Breast epithelium (tissue), 4 donors: ENCODE results near the gene LEFTY2. TPM values are rescaled to one million over a fixed set of nuclear protein-coding genes. Genes with fewer than 3 reads are reported as not detected.
A peak's percentile ranks its signal among the peaks of the same experiment; 100 is the strongest.
"Not testable (repeated sequence)": the region's sequence is repeated elsewhere in the genome, so short reads cannot be mapped to it uniquely, and the experiment has no call there.

Experiments used
- DNase-seq, 2 donors: peaks; one replicate each; pipeline ENCODE4 v3.0.0-alpha.2; 2019; ENCODE audit warnings: low spot score in 2 of 2
- H3K27ac ChIP-seq, 2 donors: fragments of 200-600 bp; sonication (generic) in 1 of 2; one replicate each; pipeline ENCODE4 v1.5.1; 2016 to 2019; ENCODE audit warnings: mild to moderate bottlenecking in 1 of 2
- H3K27me3 ChIP-seq, 2 donors: fragments of 200-600 bp; sonication (generic) in 1 of 2; one replicate each; pipeline versions ENCODE4 v1.5.1 to v1.6.0; 2017 to 2019; ENCODE audit warnings: control low read depth in 1 of 2, mild to moderate bottlenecking in 1 of 2
- H3K36me3 ChIP-seq: fragments of 200-600 bp; one replicate; pipeline ENCODE4 v1.5.1; 2019
- H3K4me1 ChIP-seq, 2 donors: fragments of 200-600 bp; sonication (generic); one replicate each; pipeline ENCODE4 v1.5.1; 2016 to 2019; ENCODE audit warnings: control low read depth in 1 of 2
- H3K4me3 ChIP-seq, 3 donors: fragments of 200-600 bp; sonication (generic); 1 replicate in 2 of 3; 2 replicates in 1 of 3; pipeline ENCODE4 v1.5.1; 2016 to 2019; ENCODE audit warnings: mild to moderate bottlenecking in 3 of 3, moderate library complexity in 2 of 3
- H3K9me3 ChIP-seq, 2 donors: fragments of 200-600 bp; sonication (generic) in 1 of 2; one replicate each; pipeline ENCODE4 v1.5.1; 2016 to 2019; ENCODE audit warnings: control low read depth in 1 of 2
- CTCF ChIP-seq, 3 donors: fragments of 450-650 bp; IDR thresholded peaks; one replicate each; pipeline ENCODE4 v1.5.1; 2016 to 2017; ENCODE audit warnings: antibody characterized with exemption in 3 of 3, mild to moderate bottlenecking in 3 of 3, moderate library complexity in 3 of 3
- POLR2A ChIP-seq: fragments of 450-650 bp; IDR thresholded peaks from one replicate; pipeline ENCODE4 v1.6.1; 2016; ENCODE audit warnings: antibody characterized with exemption, mild to moderate bottlenecking, moderate library complexity
- POLR2AphosphoS5 ChIP-seq, 3 donors: sonication (generic); formaldehyde crosslinking; IDR thresholded peaks; one replicate each; pipeline ENCODE4 v1.6.1; 2017; ENCODE audit warnings: antibody characterized with exemption in 3 of 3
- intact Hi-C: fragments of 100-400 bp; cut with DNase I; formaldehyde crosslinking; loops from one replicate; pipeline ENCODE4 v1.15.1; 2023; ENCODE audit warnings: low total_unique reads
- total RNA-seq, 3 donors: library from RNA; depleted of rRNA; stranded (reverse); fragments of >200 nt; gene quantifications; one replicate each; pipeline ENCODE4 v1.1.0, GENCODE V29; 2016

LEFTY2 gene
- total RNA-seq, 3 donors from 2014 or later: 0.88 to 0.96 TPM; not detected in 1

- peak overlapping the region; percentile 13 to 88 for H3K27ac ChIP-seq
- H3K4me1 ChIP-seq: no peaks in the 10 kb centered on the region
- no peaks in the 10 kb centered on the region for H3K36me3 ChIP-seq
- DNase-seq: no peak
- no peaks in the 10 kb centered on the region for H3K27me3 ChIP-seq
- H3K9me3 ChIP-seq: no peaks in the 10 kb centered on the region
- TF ChIP-seq POLR2AphosphoS5 (IDR thresholded peaks at IDR 0.05): no peak
- no peak for TF ChIP-seq POLR2A
- no peak for TF ChIP-seq CTCF (IDR thresholded peaks at IDR 0.05)
- H3K4me3 ChIP-seq: no peak overlapping the region
- intact Hi-C loops: no loop called here
Observed at GRCh38 chr1:225890346-225891228, 50.4 kb downstream of the LEFTY2 start.

GRCh38 chr1:225889743-225890142 lies 51.3 kb downstream of the LEFTY2 start:
- Histone ChIP-seq H3K4me3 (no peak overlapping the region), H3K27me3 (no peaks in the 10 kb centered on the region), H3K36me3 (no peaks in the 10 kb centered on the region), H3K9me3 (no peaks in the 10 kb centered on the region), H3K27ac (peak overlapping the region in 1 of 2 donors; percentile 88), H3K4me1 (no peaks in the 10 kb centered on the region)
- TF ChIP-seq CTCF (IDR thresholded peaks at IDR 0.05) (no peak), POLR2A (no peak), POLR2AphosphoS5 (IDR thresholded peaks at IDR 0.05) (no peak)
- intact Hi-C loops: no loop called here
- no peak for DNase-seq

GRCh38 chr1:225888898-225889601 lies 52.0 kb downstream of the LEFTY2 start, which contains the start of gene LEFTY1:
LEFTY1 (minus strand) TSS chr1:225889146; CDS start chr1:225889066, 80 bp downstream.
- Histone ChIP-seq H3K4me3 (no peak within 1 kb of the TSS), H3K4me1 (no peaks in the 10 kb centered on the region), H3K36me3 (no peaks in the 10 kb centered on the region), H3K27me3 (no peaks in the 10 kb centered on the region), H3K9me3 (no peaks in the 10 kb centered on the region), H3K27ac (peak within 1 kb of the TSS in 1 of 2 donors; percentile 88)
- TF ChIP-seq CTCF (IDR thresholded peaks at IDR 0.05): no peak
- TF ChIP-seq POLR2AphosphoS5 (IDR thresholded peaks at IDR 0.05): no peak
- TF ChIP-seq POLR2A: no peak
- DNase-seq: no peak
- intact Hi-C loops: no loop called here

- intact Hi-C loops: no loop called here
- TF ChIP-seq POLR2AphosphoS5 (IDR thresholded peaks at IDR 0.05) (no peak), CTCF (IDR thresholded peaks at IDR 0.05) (no peak)
- no peaks in the 10 kb centered on the region for H3K9me3 ChIP-seq
Observed at GRCh38 chr1:225888289-225888897, 52.6 kb downstream of the LEFTY2 start.

GRCh38 chr1:225887554-225888288 lies 53.3 kb downstream of the LEFTY2 start:
- intact Hi-C loops, H3K4me3 ChIP-seq, H3K27ac ChIP-seq: not testable (repeated sequence)

More at GRCh38 chr1:225888289-225888897, 52.6 kb downstream of the LEFTY2 start:
- H3K27me3 ChIP-seq: no peaks in the 10 kb centered on the region
- no peak for DNase-seq
- no peak overlapping the region for H3K27ac ChIP-seq
- no peaks in the 10 kb centered on the region for H3K36me3 ChIP-seq
- H3K4me1 ChIP-seq: no peaks in the 10 kb centered on the region
- no peak overlapping the region for H3K4me3 ChIP-seq

More at GRCh38 chr1:225887554-225888288, 53.3 kb downstream of the LEFTY2 start:
- not testable (repeated sequence) for H3K27me3 ChIP-seq, H3K36me3 ChIP-seq, DNase-seq, H3K9me3 ChIP-seq, H3K4me1 ChIP-seq
